ENCODE data around the gene MACIR.

MACIR gene

DNA sequence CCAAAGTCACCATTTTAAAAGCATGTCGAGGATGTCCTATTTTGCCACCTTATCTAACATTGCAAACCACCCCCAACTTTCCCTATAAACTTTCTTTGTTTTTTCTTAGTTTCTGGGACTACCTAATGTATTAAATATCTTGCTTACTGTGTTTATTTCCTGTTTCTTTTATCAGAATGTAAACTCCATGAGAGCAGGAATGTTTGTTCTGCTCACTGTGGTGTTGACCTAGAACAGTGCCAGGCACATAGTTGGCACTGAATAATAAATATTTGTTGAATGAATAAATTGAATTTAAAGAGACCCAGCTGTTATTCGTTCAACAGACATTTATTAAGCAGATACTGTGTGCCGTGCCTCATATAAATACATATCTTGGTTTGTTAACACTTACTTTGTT lies 35.2 kb downstream of the MACIR start:
- no peak for DNase-seq

DNA sequence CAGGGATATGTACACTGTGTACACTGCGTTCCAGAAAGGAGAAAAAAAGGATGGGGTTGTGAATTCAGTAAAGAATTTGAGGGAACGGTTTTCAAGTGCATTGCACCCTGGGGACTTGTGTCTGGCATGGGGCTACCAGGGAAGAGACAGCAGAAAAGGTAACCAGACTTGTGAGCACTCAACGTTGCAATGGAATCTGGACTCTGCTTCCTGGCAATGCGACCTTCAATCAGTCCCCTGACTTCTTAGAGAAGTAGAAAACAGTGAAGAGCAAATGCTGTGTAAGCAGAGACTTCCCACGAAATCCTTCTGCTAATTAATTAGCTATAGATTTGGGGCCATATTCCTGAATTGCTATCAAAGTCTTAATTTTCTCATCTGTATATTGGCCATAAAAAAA lies 36.3 kb downstream of the MACIR start:
- DNase-seq, result no peak

DNA sequence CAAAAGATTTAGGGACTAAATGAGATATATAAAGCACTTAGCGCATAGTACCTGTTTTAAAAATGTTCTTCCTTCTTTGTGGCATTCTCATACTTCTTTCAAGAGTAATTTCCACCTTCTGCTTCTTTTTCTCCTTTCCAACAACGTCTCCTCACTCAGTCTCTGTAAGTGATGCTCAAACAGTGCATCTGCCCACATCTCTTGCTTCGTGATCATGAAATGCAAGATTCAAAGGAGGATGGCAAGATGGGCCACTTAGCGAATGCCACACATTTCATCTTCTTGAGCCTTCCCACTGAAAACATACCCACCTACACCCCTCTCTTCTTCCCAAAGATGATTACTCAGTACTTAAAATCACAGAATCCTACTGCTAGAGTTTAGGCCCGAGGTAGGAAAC lies 36.9 kb downstream of the MACIR start:
- DNase-seq, result no peak

DNA sequence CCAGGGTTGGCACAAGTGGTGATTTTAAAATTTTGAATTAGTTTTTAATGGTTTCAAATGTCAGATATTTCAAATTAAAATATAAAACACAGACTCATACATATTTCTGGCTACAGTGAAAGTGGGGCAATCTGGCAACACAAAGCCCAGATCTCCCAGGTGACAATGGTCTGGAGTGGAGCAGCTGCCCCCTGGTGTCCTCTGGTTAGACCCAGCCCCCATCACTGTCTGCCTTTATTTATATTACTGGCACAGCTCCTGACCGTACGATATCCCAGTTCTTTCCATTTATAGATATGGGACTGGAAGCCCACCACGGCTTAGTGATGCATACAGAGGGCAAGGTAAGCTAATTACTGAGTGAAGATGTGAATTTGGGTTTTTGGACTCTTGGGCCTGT lies 37.3 kb downstream of the MACIR start:
- no peak for DNase-seq

DNA sequence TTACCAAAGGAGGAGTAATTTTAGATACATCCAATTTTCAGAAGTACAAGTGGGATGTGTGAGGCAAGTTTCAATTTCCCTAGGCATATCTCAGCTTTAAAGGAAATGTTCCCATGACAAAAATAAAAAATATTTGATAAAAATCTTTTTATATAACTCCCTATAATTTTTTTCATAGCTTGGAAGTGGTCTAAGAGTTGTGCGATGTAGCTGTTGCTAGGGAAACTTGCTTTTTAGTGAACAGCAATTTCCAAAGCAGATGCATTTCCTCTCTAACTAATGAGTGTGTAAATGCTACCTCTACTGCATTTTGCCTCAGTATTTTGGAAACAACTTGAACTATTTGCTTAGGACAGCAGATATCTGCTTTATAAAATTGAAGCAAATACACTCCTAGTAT lies 39.6 kb downstream of the MACIR start:
- DNase-seq, result no peak

DNA sequence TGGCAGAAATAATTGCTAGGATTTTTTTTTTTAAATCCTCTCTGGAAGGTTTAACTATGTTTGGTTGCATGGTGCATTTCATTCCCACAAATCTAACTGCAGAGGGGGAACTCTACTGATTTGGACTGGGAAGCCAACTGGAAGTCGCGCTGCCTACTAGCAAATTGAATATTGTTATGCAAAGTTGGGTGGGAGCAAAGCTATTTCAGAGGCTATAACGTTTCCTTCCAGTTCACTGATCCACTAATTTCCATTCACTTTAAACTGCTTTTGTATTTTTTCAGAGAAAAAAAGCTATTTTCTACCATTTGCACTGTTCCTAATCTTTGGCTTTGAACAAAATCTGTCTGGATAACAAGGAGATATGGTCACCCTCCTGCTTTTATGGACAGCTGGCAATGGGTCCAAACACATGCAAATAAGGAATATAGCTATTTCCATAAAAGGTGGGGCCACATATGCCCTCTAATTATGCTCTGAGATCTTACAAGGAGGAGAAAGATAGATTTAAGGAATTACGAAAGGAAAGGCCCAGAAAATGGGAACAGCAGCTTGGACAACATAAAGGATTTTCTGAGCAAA lies 40.1 kb downstream of the MACIR start:
- DNase-seq, result no peak

DNA sequence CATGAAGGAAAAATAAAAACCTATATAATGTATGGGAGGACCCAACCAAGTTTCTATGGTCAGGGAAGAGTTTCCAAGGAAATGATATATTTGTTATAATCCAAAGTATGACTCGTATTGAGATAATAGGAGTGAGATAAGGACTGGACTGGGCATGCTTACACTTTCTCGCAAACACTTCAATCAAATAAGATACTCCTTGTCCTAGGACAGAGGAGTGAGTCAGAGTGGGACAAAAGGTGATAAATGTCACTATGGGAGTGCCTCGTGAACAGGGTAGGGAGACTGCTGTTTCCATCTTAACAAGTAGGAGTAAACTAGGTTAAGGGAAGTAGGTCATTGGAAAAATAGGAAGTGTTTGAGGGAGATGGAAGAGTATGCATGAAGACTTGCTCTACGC lies 47.2 kb downstream of the MACIR start:
- no peak for DNase-seq

DNA sequence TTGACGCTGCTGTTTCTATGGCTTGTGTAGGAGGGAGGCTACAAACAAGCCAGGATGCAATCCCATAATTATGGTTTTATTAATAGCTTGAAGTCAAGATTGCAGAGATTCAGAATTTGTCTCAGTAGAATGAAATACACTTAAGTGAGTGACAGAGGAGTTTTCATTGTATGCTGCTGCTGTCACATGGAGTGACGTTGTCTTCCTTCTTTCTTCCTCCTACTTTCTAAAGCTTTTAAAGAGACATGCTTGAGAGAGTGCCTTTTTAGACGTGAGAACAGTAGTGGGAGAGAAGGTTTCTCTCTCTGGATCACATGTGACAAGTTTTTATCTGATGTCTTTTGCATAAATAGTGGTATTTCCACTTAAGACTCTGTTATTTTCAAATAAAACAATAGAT lies 48.9 kb downstream of the MACIR start:
- DNase-seq, result no peak

DNA sequence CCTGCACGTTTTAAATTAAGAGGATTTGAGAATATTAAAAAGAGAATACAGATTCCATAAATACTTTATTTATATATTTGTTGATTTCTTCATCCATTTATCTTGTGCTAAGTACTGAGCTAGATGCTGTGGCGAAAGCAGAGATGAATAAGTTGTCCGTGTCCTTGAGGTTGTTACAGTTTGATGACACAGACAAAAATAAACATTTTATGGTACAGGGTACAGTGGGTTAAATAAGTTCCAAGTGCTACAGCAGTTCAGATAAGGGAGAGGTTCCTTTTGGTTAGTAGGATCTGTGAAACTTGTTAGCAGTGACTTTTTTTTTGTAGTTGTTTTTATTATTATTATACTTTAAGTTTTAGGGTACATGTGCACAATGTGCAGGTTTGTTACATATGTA lies 50.2 kb downstream of the MACIR start:
- DNase-seq, result no peak

DNA sequence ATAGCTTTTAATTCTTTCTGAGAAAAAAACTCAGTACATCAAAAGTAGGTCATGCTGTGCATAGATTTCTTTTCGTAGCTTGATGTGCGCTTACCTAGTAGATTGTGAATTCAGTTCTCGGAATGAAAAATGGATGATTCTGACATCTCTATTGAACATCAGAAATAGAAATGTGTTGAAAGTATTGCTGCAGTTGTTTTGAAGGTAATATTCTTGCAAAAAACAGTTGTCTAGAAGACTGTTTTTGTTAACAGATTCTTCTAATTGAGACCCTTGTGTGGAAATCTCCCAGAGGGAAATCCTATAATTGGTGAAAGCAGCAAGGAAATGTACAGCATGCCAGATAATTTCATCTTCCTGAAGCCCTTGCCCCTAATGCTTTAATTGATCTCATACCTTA lies 54.5 kb downstream of the MACIR start:
- DNase-seq, result no peak

DNA sequence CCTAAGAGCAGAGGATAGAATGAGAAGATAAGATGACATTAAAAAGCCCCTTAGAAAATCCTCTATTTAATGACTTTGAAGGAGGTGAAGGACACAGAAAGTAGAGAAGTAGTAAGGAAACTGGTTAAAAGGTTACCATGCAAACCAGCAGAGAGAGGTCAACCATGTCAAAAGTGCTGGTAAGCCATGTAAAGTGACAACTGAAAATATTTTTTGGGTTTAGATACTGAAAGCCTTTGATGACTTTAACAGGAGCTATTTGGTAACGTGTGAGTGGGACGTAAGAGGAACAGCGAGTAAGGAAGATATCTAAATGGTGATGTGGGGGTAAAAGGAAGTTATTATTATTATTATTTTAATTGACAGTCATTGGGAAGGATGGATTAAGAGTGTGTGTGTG lies 56.9 kb downstream of the MACIR start:
- DNase-seq, result no peak

DNA sequence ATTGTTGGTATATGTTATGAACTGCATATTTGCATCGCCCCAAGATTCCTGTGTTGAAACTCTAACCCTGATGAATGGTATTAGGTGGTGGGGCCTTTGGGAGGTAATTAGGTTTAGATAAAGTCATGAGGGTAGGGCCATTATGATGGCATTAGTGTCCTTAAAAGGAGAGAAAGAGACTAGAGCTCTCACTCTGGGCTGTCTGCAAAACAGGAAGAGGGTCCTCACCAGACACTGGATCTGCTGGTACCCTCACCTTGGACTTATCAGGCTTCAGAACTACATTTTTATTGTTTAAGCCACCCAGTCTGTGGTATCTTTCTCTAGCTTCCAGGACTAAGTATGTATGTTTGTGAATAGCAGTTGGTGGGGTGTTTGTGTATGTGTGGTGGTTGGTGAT lies 68.9 kb downstream of the MACIR start:
- no peak for DNase-seq

DNA sequence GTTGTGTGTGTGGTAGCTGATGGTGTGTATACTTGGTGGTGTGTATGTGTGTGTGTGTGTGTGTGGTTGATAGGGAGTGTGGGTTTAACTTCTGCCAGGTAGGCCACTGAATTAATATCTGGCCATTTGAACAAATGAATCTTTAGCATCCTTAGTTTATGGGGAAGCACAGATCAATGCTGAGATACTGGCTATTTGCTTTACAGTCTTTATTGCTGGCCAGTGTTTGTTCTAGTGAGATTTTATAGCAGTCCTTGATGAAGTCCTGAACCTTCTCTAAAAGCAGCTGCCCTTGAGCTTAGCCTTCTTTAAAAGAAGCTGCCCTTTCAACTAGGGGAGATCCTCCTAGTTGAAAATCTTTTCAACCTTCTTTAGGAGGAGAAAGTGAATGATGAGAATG lies 69.3 kb downstream of the MACIR start:
- DNase-seq, result no peak

All from MV-4-11 (cell line).